Measurements from ENCODE around the gene LPP.

DNA sequence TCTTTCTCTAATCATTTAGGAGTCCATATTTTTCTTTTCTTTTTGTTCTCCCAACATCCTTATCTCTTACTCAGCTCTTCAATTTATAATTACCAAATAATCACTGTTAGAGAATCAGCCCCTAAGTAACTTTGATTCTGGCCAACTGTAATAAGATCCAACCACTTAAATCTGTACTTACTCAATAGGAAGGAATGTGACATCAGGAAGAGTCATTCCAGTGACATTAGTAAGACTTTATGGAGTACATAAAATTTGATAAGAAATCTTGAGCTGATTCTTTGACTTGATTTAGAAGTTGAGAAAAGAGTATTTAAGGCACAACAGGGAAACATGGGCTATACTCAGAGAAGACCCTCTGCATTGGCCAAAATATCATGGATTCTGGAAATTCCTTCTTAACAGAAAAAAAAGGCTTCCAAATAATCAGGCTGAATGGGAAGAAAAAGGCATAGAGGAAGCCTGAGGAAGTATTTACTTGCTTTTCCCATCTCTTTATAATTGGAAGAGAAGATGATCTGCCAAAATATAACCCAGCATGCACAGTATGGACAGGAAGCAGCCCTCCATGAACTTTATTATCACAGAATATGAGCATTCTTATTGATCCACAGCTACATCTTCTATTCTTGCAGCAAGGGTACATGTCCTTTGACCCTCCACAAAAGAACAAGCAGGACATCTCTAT lies 728.1 kb downstream of the LPP start:
- TF ChIP-seq CTCF (IDR thresholded peaks at IDR 0.05) (no peak), POLR2AphosphoS5 (IDR thresholded peaks at IDR 0.05) (no peak), EP300 (IDR thresholded peaks at IDR 0.05) (no peak), POLR2A (IDR thresholded peaks at IDR 0.05; ENCODE audit: low read depth) (no peak)
